Testis (tissue), 3 donors: ENCODE results near the gene CPTP. TPM values are rescaled to one million over a fixed set of nuclear protein-coding genes. Genes with fewer than 3 reads are reported as not detected.
"Not testable (repeated sequence)": the region's sequence is repeated elsewhere in the genome, so short reads cannot be mapped to it uniquely, and the experiment has no call there.

Experiments used
- DNase-seq: peaks from one replicate; pipeline ENCODE4 v3.0.0-alpha.2; 2019
- H3K27ac ChIP-seq, 2 donors: fragments of 200-600 bp; sonication (generic); one replicate each; pipeline ENCODE4 v1.5.1; 2019
- H3K27me3 ChIP-seq: fragments of 200-600 bp; sonication (generic); one replicate; pipeline ENCODE4 v1.5.1; 2019
- H3K36me3 ChIP-seq: fragments of 200-600 bp; sonication (generic); one replicate; pipeline ENCODE4 v1.5.1; 2017; ENCODE audit warnings: low read depth; ENCODE audit errors: missing control alignments
- H3K4me1 ChIP-seq: fragments of 200-600 bp; sonication (generic); one replicate; pipeline ENCODE4 v1.5.1; 2019
- H3K4me3 ChIP-seq, 2 donors: fragments of 200-600 bp; sonication (generic); one replicate each; pipeline ENCODE4 v1.5.1; 2017 to 2019
- H3K9me3 ChIP-seq: fragments of 200-600 bp; sonication (generic); one replicate; pipeline ENCODE4 v1.5.1; 2017
- CTCF ChIP-seq, 3 experiments: fragments of 450-650 bp in 2 of 3; fragments of 200-600 bp in 1 of 3; sonication (generic) in 1 of 3; IDR thresholded peaks; one replicate each; pipeline ENCODE4 v1.5.1; 2016 to 2019; ENCODE audit warnings: antibody characterized with exemption in 3 of 3, mild to moderate bottlenecking in 2 of 3, moderate library complexity in 1 of 3
- POLR2A ChIP-seq: fragments of 450-650 bp; IDR thresholded peaks from one replicate; pipeline ENCODE4 v1.6.1; 2017; ENCODE audit warnings: antibody characterized with exemption, mild to moderate bottlenecking, moderate library complexity
- WGBS, 2 donors: methylation state at CpG; one replicate each; pipeline ENCODE4 v1.1.5; 2018; 5-methylcytosine and 5-hydroxymethylcytosine counted together
- intact Hi-C: fragments of 100-400 bp; cut with DNase I; formaldehyde crosslinking; loops from one replicate; pipeline ENCODE4 v1.15.1; 2023; ENCODE audit warnings: low total_unique reads
- polyA plus RNA-seq: library from polyadenylated mRNA; stranded (reverse); fragments of 350-450 nt; fragmentation: Illumina TruSeq; extraction: RNeasy Lipid Tissue Mini Kit (QIAGEN cat#74804); gene quantifications from one replicate; pipeline ENCODE4 v1.2.3, GENCODE V29; 2014; ENCODE audit warnings: low read depth, low replicate concordance; ENCODE audit not compliant: insufficient read depth
- total RNA-seq, 2 donors: library from RNA; depleted of rRNA; stranded (reverse); fragments of >200 nt; gene quantifications; one replicate each; pipeline ENCODE4 v1.2.3, GENCODE V29; 2016

Gene CPTP
- total and polyA plus RNA-seq, 3 donors from 2014 or later, result 64.4 to 129 (median 82.3) TPM

GRCh38 chr1:1314678-1315335 lies 9.8 kb upstream of the CPTP start:
- intact Hi-C loops, result no loop called here
- DNase-seq, result no peak
- H3K4me3 ChIP-seq, result no peak overlapping the region
- H3K9me3 ChIP-seq, result no peaks in the 10 kb centered on the region
- H3K4me1 ChIP-seq, result peaks cover 10% of the 10 kb centered on the region
- H3K36me3 ChIP-seq, result no peaks in the 10 kb centered on the region
- no peak overlapping the region for H3K27ac ChIP-seq
- WGBS, 2 donors, result 89 to 92% methylated on average over 22 to 23 of the region's 23 CpGs
- TF ChIP-seq POLR2A (no peak), CTCF (IDR thresholded peaks at IDR 0.05) (no peak)
- H3K27me3 ChIP-seq, result no peaks in the 10 kb centered on the region

- intact Hi-C loops, result no loop called here
- no peaks in the 10 kb centered on the region for H3K9me3 ChIP-seq
- 74 to 81% methylated on average over 13 to 26 of the region's 26 CpGs for WGBS, 2 donors
- no peaks in the 10 kb centered on the region for H3K36me3 ChIP-seq
- no peak overlapping the region for H3K27ac ChIP-seq
- DNase-seq, result no peak
- H3K27me3 ChIP-seq, result no peaks in the 10 kb centered on the region
- TF ChIP-seq CTCF (IDR thresholded peaks at IDR 0.05), result no peak
- TF ChIP-seq POLR2A, result no peak
- peaks cover 10% of the 10 kb centered on the region for H3K4me1 ChIP-seq
- no peak overlapping the region for H3K4me3 ChIP-seq
Measured at GRCh38 chr1:1315435-1315954, 9.1 kb upstream of the CPTP start.

DNA sequence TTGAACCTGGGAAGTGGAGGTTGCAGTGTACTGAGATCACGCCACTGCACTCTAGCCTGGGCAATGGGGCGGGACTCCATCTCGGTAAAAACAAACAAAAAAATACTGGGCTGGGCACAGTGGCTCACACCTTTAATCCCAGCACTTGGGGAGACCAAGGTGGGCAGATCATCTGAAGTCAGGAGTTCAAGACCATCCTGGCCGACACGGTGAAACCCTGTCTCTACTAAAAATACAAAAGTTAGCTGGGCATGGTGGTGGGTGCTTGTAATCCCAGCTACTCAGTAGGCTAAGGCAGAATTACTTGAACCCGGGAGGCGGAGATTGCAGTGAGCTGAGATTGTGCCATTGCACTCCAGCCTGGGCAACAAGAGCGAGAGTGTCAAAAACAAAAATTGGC lies 8.4 kb upstream of the CPTP start:
- H3K36me3 ChIP-seq, intact Hi-C loops, DNase-seq, H3K27ac ChIP-seq, H3K9me3 ChIP-seq, H3K4me3 ChIP-seq, H3K27me3 ChIP-seq: not testable (repeated sequence)
- peaks cover 10% of the 10 kb centered on the region for H3K4me1 ChIP-seq
- 92 to 95% methylated on average over 8 of the region's 8 CpGs for WGBS, 2 donors

- H3K27ac ChIP-seq, result peak overlapping the region in 1 of 2 donors; percentile 37
- intact Hi-C loops, result no loop called here
- H3K36me3 ChIP-seq, result no peaks in the 10 kb centered on the region
- H3K4me3 ChIP-seq, result no peak overlapping the region
- H3K9me3 ChIP-seq, result no peaks in the 10 kb centered on the region
- no peaks in the 10 kb centered on the region for H3K27me3 ChIP-seq
- no peak for DNase-seq
- H3K4me1 ChIP-seq, result peaks cover 10% of the 10 kb centered on the region
- 89 to 90% methylated on average over 6 of the region's 6 CpGs for WGBS, 2 donors
- TF ChIP-seq POLR2A (no peak), CTCF (IDR thresholded peaks at IDR 0.05) (no peak)
Measured at GRCh38 chr1:1317420-1317819, 7.2 kb upstream of the CPTP start.

GRCh38 chr1:1318131-1318652 lies 6.4 kb upstream of the CPTP start:
- Histone ChIP-seq H3K27me3 (no peaks in the 10 kb centered on the region), H3K4me1 (peaks cover 18% of the 10 kb centered on the region), H3K9me3 (no peaks in the 10 kb centered on the region), H3K27ac (peak overlapping the region in 1 of 2 donors; percentile 37), H3K4me3 (no peak overlapping the region), H3K36me3 (no peaks in the 10 kb centered on the region)
- intact Hi-C loops, result no loop called here
- TF ChIP-seq CTCF (IDR thresholded peaks at IDR 0.05) (no peak), POLR2A (no peak)
- WGBS, 2 donors, result 55 to 64% methylated on average over 9 of the region's 9 CpGs
- DNase-seq, result peak; percentile 91
